Prostate gland (tissue), 1 donor: ENCODE results near the gene ALPP.

Experiments
- POLR2A ChIP-seq: fragments of 450-650 bp; IDR thresholded peaks from one replicate; pipeline ENCODE4 v1.6.1; 2016; ENCODE audit warnings: antibody characterized with exemption, mild to moderate bottlenecking
- POLR2AphosphoS5 ChIP-seq: sonication (generic); formaldehyde crosslinking; IDR thresholded peaks from one replicate; pipeline ENCODE4 v1.6.1; 2017; ENCODE audit warnings: antibody characterized with exemption

GRCh38 chr2:232416521-232417470 is 38.2 kb downstream of the ALPP start:
- TF ChIP-seq POLR2AphosphoS5 (no peak), POLR2A (no peak)
